ENCODE data around the gene TMEM147.

GRCh38 chr19:35512831-35513627, 32.4 kb upstream of the TMEM147 start:
- no peak for TF ChIP-seq CTCF (IDR thresholded peaks at IDR 0.05)
- TF ChIP-seq POLR2AphosphoS5 (IDR thresholded peaks at IDR 0.05) = no peak
- no peak for TF ChIP-seq POLR2A (IDR thresholded peaks at IDR 0.05; ENCODE audit: low read depth)
- TF ChIP-seq EP300 (IDR thresholded peaks at IDR 0.05) = no peak
